ENCODE measurements around the gene METTL17.
"Not testable (repeated sequence)": the region's sequence is repeated elsewhere in the genome, so short reads cannot be mapped to it uniquely, and the experiment has no call there.

DNA sequence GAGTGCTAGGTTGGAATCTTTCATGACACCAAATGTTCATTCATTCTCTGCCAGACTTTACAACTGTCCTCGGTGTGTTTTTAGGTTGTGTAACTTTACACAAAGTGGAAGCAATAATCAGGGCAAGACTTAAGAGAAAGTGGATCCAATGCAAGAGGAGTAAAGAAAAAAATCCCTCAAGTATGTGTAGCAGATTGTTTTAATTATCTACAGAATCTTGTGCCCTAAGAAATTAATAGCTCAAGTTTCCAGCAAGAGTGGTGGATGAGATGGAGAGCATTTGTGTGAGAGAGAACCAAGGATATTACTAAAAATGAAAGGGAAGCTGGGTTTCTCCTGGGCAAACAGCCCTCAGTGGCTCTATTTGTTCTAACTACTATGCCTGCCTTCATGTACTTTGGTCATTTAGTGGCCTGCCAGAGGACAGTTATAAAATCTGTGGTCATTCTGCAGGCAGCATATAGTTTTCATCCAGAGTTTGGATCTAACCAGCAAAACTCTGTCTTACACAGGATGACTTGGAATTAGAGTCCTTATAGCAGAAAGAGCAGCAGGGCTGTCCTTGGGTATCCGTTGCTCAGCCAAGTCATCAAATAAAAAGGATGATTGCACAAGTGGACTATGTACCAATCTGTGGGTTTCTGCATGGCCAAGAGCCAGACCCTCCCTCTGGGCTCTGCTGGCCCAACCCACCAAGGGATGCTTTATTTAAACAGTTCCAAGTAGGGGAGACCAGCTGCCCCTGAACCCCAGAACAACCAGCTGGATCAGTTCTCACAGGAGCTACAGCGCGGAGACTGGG lies 34.8 kb upstream of the METTL17 start, which contains the start of gene RNASE2:
- not testable (repeated sequence) for TF ChIP-seq GATA3, GATA2 (IDR thresholded peaks at IDR 0.05; ENCODE audit: low read depth, low read length)
